ENCODE measurements around the gene FBXO33. TPM values are rescaled to one million over a fixed set of nuclear protein-coding genes. Genes with fewer than 3 reads are reported as not detected.

Gene FBXO33
- polyA plus RNA-seq, 2 of the 4 experiments (the other 2 are of a cell fraction): 8.2 to 10.6 TPM

DNA sequence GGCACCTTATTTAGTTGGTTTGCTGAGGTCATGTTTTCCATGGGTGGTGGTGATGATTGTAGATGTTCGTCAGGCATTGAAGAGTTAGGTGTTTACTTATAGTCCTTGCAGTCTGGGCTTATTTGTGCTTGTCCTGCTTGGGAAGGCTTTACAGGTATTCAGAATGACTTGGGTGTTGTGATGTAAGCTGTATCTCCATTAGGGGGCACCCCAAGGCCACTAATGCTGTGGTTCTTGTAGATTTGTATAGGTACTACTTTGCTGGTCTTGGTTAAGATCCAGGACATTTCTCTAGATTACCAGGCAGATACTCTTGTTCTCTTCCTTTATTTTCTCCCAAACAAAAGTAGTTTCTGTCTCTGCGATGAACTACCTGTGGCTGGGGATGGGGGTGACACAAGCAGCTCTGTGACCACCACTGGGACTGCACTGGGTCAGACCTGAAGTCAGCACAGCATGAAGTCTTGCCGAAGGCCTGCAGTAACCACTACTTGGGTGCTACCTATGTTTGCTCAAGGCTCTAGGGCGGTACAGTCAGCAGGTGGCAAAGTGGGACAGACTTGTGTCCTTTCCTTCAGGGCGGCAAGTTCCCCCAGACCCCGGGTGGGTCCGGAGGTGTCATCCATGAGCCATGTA lies 35.8 kb upstream of the FBXO33 start:
- Histone ChIP-seq H3K4me3 (no peak overlapping the region), H3K4me1 (no peaks in the 10 kb centered on the region), H3K4me2 (no peak overlapping the region), H3K27ac (no peak overlapping the region), H3K9me3 (no peaks in the 10 kb centered on the region)
- FAIRE-seq: no peak
- WGBS (ENCODE audit: missing lambda C conversion rate): 42% methylated on average over 3 of the region's 7 CpGs
- peak; percentile 78 to 84; a peak in 5 of 6 replicates for ATAC-seq
- ChIA-PET POLR2A (no interaction called here), CTCF (interaction anchor here (0.9 to 1.9 kb wide), 2 partner anchors 15 to 21 kb away, joined by 3 to 6 read pairs; no protein-coding TSS in a partner anchor)
- DNase-seq (ENCODE audit: low read depth in 1 of 2, low spot score in 1 of 2): peak in 1 of 2 experiments; percentile 66
- TF ChIP-seq ELK1 (IDR thresholded peaks at IDR 0.05; ENCODE audit: low read depth, low read length) (no peak), CTCF (IDR thresholded peaks at IDR 0.05) (peak; percentile 34; the same call in 2 of the 3 replicates), RAD21 (conservative IDR thresholded peaks at IDR 0.05 in 1 of 2, IDR thresholded peaks at IDR 0.05 in 1 of 2) (peak; percentile 48 to 64; a peak in 4 of 5 replicates), MAZ (IDR thresholded peaks at IDR 0.05; ENCODE audit: borderline replicate concordance, low read depth, low read length) (no peak)

GRCh38 chr14:39459795-39460478 lies 27.7 kb upstream of the FBXO33 start:
- POLR2A ChIA-PET: no interaction called here
- no peaks in the 10 kb centered on the region for H3K9me3 ChIP-seq
- H3K4me2 ChIP-seq: no peak overlapping the region
- CTCF ChIA-PET: interaction anchor here (1.0 kb wide), 1 partner anchor 408 kb away, joined by 3 read pairs; no protein-coding TSS in a partner anchor
- H3K4me1 ChIP-seq: no peaks in the 10 kb centered on the region
- ATAC-seq (no peak), DNase-seq (ENCODE audit: low read depth in 1 of 2, low spot score in 1 of 2) (no peak), FAIRE-seq (no peak)
- H3K27ac ChIP-seq: no peak overlapping the region
- TF ChIP-seq ATOH8 (CRISPR knock-in tag; IDR thresholded peaks at IDR 0.05; ENCODE audit: low read depth) (no peak), EHF (CRISPR knock-in tag; IDR thresholded peaks at IDR 0.05) (no peak), HOXB5 (CRISPR knock-in tag; IDR thresholded peaks at IDR 0.05) (no peak), RARB (CRISPR knock-in tag; IDR thresholded peaks at IDR 0.05) (no peak), FOSL2 (IDR thresholded peaks at IDR 0.05) (no peak), FOSL2 (CRISPR knock-in tag; IDR thresholded peaks at IDR 0.05) (no peak), HOXB13 (CRISPR knock-in tag; IDR thresholded peaks at IDR 0.05; ENCODE audit: low read depth) (no peak), KDM5A (IDR thresholded peaks at IDR 0.05) (no peak), FOSB (CRISPR knock-in tag; IDR thresholded peaks at IDR 0.05) (no peak), MAFK (IDR thresholded peaks at IDR 0.05; ENCODE audit: partially characterized antibody) (no peak), RAD21 (conservative IDR thresholded peaks at IDR 0.05 in 1 of 2, IDR thresholded peaks at IDR 0.05 in 1 of 2) (no peak)
- TF ChIP-seq, protein P1, sequence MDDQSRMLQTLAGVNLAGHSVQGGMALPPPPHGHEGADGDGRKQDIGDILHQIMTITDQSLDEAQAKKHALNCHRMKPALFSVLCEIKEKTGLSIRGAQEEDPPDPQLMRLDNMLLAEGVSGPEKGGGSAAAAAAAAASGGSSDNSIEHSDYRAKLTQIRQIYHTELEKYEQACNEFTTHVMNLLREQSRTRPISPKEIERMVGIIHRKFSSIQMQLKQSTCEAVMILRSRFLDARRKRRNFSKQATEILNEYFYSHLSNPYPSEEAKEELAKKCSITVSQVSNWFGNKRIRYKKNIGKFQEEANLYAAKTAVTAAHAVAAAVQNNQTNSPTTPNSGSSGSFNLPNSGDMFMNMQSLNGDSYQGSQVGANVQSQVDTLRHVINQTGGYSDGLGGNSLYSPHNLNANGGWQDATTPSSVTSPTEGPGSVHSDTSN (IDR thresholded peaks at IDR 0.05): no peak
- TF ChIP-seq, protein P2, sequence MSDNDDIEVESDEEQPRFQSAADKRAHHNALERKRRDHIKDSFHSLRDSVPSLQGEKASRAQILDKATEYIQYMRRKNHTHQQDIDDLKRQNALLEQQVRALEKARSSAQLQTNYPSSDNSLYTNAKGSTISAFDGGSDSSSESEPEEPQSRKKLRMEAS (IDR thresholded peaks at IDR 0.05): no peak
- TF ChIP-seq, protein P3, sequence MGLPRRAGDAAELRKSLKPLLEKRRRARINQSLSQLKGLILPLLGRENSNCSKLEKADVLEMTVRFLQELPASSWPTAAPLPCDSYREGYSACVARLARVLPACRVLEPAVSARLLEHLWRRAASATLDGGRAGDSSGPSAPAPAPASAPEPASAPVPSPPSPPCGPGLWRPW (IDR thresholded peaks at IDR 0.05): no peak
- 17% methylated on average over 1 of the region's 1 CpG for WGBS (ENCODE audit: missing lambda C conversion rate)
- H3K4me3 ChIP-seq: no peak overlapping the region

All from A549 (cell line).